Keratinocyte (primary cell): ENCODE data around the gene CRKL. TPM values are rescaled to one million over a fixed set of nuclear protein-coding genes. Genes with fewer than 3 reads are reported as not detected.

Experiments used
- DNase-seq: peaks from one replicate; pipeline ENCODE4 v3.0.0-alpha.2; 2011; ENCODE audit warnings: low read depth, missing footprints, low spot score
- FAIRE-seq: peaks from 2 replicates; lab custom pipeline; 2011; peaks lifted over from hg19 to GRCh38; lab: Jason Lieb, UNC
- H2AFZ ChIP-seq: 2 replicates; pipeline ENCODE4 v1.6.0; 2012; ENCODE audit warnings: low read length, control low read depth, inconsistent platforms; ENCODE audit not compliant: control insufficient read depth
- H3K27ac ChIP-seq: 2 replicates; pipeline ENCODE4 v1.5.1; 2011; ENCODE audit warnings: low read length; ENCODE audit not compliant: control insufficient read depth, insufficient read depth
- H3K27me3 ChIP-seq: 3 replicates; pipeline ENCODE4 v1.6.0; 2011; ENCODE audit warnings: low read length; ENCODE audit not compliant: control insufficient read depth, insufficient read depth; ENCODE audit errors: extremely low read depth
- H3K36me3 ChIP-seq, 2 experiments: 2 replicates in 1 of 2; 3 replicates in 1 of 2; pipeline ENCODE4 v1.5.1; 2011; ENCODE audit warnings: low read length in 2 of 2, mild to moderate bottlenecking in 1 of 2; ENCODE audit not compliant: control insufficient read depth in 2 of 2, insufficient read depth in 2 of 2; ENCODE audit errors: extremely low read depth in 1 of 2
- H3K4me1 ChIP-seq: 3 replicates; pipeline ENCODE4 v1.5.1; 2011; ENCODE audit warnings: low read length; ENCODE audit not compliant: control insufficient read depth, insufficient read depth; ENCODE audit errors: extremely low read depth
- H3K4me2 ChIP-seq: 3 replicates; pipeline ENCODE4 v1.6.0; 2011; ENCODE audit warnings: low read depth, low read length; ENCODE audit not compliant: control insufficient read depth, insufficient read depth; ENCODE audit errors: extremely low read depth
- H3K4me3 ChIP-seq, 3 experiments: fragments of 200-600 bp in 1 of 3; sonication (generic) in 1 of 3; 2 replicates in 2 of 3; 3 replicates in 1 of 3; pipeline ENCODE4 v1.5.1; 2011 to 2016; ENCODE audit warnings: low read length in 3 of 3, mild to moderate bottlenecking in 3 of 3, control low read depth in 2 of 3, inconsistent platforms in 1 of 3, low read depth in 1 of 3, mixed read lengths in 1 of 3, mixed run types in 1 of 3, moderate library complexity in 1 of 3; ENCODE audit not compliant: control insufficient read depth in 2 of 3, insufficient read depth in 2 of 3; ENCODE audit errors: extremely low read depth in 1 of 3
- H3K79me2 ChIP-seq: 2 replicates; pipeline ENCODE4 v1.6.0; 2012; ENCODE audit warnings: low read length; ENCODE audit not compliant: control insufficient read depth, insufficient read depth
- H3K9ac ChIP-seq: 3 replicates; pipeline ENCODE4 v1.6.0; 2011; ENCODE audit warnings: low read length; ENCODE audit not compliant: control insufficient read depth, insufficient read depth; ENCODE audit errors: extremely low read depth
- H3K9me1 ChIP-seq: 3 replicates; pipeline ENCODE4 v1.6.0; 2011; ENCODE audit warnings: low read length; ENCODE audit not compliant: control insufficient read depth, insufficient read depth; ENCODE audit errors: extremely low read depth
- H3K9me3 ChIP-seq: 2 replicates; pipeline ENCODE4 v1.5.1; 2012; ENCODE audit warnings: low read depth, low read length; ENCODE audit not compliant: control insufficient read depth
- H4K20me1 ChIP-seq: 3 replicates; pipeline ENCODE4 v1.6.0; 2011; ENCODE audit warnings: low read length; ENCODE audit not compliant: control insufficient read depth, insufficient read depth; ENCODE audit errors: extremely low read depth
- CTCF ChIP-seq, 3 experiments: IDR thresholded peaks in 1 of 3; conservative IDR thresholded peaks in 1 of 3; optimal IDR thresholded peaks in 1 of 3; 2 replicates in 2 of 3; 3 replicates in 1 of 3; pipeline versions ENCODE3 to v1.5.1; 2011; ENCODE audit warnings: low read length in 3 of 3, mild to moderate bottlenecking in 3 of 3, moderate library complexity in 2 of 3, control low read depth in 1 of 3, inconsistent platforms in 1 of 3; ENCODE audit not compliant: insufficient read depth in 2 of 3; ENCODE audit errors: extremely low read depth in 1 of 3
- EZH2 ChIP-seq: IDR thresholded peaks from one replicate; pipeline ENCODE4 v1.6.1; 2012; ENCODE audit warnings: inconsistent platforms, mild to moderate bottlenecking, low read length, moderate library complexity
- dilution Hi-C: fragments of 300-500 bp; cut with MboI; formaldehyde crosslinking; loops from one replicate; pipeline ENCODE4 v1.7.0; 2020; ENCODE audit warnings: low sequenced_read_pairs; ENCODE audit not compliant: extremely low pct_ligation_motif_present
- polyA plus RNA-seq, 5 experiments: library from polyadenylated mRNA; depleted of rRNA in 3 of 5; stranded (reverse) in 3 of 5; stranded (forward) in 1 of 5; unstranded in 1 of 5; fragments of >200 nt; gene quantifications; 1 replicate in 1 of 5; 2 replicates in 3 of 5; 3 replicates in 1 of 5; pipeline versions ENCODE4 v1.2.1 to v1.2.3, GENCODE V29; 2011 to 2012; ENCODE audit warnings: missing spikeins in 2 of 5, low read depth in 1 of 5, low replicate concordance in 1 of 5

Gene CRKL
- polyA plus RNA-seq, 1 donor (not counting 4 experiments of a cell fraction or from before 2014, with no cell fraction given) = 32.1 TPM

DNA sequence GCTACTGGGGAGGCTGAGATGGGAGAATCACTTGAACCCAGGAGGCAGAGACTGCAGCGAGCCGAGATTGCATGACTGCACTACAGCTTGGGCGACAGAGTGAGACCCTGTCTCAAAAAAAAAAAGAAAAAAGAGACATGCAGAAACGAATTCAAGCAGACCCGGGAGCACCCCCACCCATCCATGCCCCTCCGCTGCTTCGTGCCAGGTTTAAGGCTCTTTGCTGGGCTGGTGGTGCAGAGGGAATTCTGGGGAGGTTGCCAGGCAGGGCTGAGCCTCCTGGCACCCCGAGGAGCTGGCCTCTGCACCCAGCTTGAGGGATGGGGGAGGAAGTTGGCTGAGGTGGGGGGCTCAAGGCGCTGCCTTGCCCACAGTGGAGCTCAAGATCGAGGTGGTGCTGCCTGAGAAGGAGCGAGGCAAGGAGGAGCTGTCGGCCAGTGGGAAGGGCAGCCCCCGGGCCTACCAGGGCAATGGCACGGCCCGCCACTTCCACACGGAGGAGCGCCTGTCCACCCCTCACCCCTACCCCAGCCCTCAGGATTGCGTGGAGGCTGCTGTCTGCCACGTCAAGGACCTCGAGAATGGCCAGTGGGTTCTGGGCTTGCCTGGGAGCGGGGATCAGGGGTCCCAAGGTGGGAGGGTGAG is 55.8 kb downstream of the CRKL start:
- Histone ChIP-seq H3K9me1 (no peaks in the 10 kb centered on the region), H3K4me3 (no peak overlapping the region), H3K79me2 (no peaks in the 10 kb centered on the region), H3K9ac (no peak overlapping the region), H3K9me3 (no peaks in the 10 kb centered on the region), H3K27ac (no peak overlapping the region), H4K20me1 (no peaks in the 10 kb centered on the region), H3K4me2 (no peak overlapping the region), H2AFZ (no peak overlapping the region), H3K36me3 (no peaks in the 10 kb centered on the region), H3K4me1 (no peaks in the 10 kb centered on the region), H3K27me3 (no peaks in the 10 kb centered on the region)
- DNase-seq (no peak), FAIRE-seq (no peak)
- no peak for TF ChIP-seq CTCF (optimal IDR thresholded peaks at IDR 0.05 in 1 of 3, IDR thresholded peaks at IDR 0.05 in 1 of 3, conservative IDR thresholded peaks at IDR 0.05 in 1 of 3; ENCODE audit: extremely low read depth in 1 of 3, insufficient read depth in 2 of 3, low read length in 3 of 3)
- TF ChIP-seq EZH2 = no peak
- dilution Hi-C loops = no loop called here

DNA sequence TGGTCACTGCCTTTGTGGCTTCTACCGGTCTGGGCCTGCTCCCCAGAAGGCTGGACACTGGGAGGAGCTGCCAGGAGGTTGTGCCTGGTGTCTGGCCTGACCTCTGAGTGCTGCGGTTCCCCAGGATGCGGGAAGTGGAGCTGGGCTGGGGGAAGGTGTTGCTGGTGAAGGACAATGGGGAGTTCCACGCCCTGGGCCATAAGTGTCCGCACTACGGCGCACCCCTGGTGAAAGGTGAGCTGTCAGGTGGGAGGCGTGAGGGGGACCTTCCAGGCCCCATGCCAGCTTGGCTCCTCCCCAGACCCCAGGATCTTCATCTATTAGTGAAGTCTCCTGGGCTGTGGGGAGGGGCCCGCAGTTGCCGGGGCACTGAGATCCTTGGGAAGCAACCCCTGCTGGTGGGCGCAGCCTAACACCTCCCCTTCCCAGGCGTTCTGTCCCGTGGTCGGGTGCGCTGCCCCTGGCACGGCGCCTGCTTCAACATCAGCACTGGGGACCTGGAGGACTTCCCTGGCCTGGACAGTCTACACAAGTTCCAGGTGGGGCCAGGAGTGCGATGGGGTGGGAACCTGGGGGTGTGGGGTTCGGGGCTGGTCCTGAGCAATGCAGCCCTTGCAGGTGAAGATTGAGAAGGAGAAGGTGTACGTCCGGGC is 56.6 kb downstream of the CRKL start:
- no peak for TF ChIP-seq EZH2
- TF ChIP-seq CTCF (optimal IDR thresholded peaks at IDR 0.05 in 1 of 3, IDR thresholded peaks at IDR 0.05 in 1 of 3, conservative IDR thresholded peaks at IDR 0.05 in 1 of 3; ENCODE audit: extremely low read depth in 1 of 3, insufficient read depth in 2 of 3, low read length in 3 of 3) = no peak
- no peak for FAIRE-seq

More for the DNA sequence above, 56.6 kb downstream of the CRKL start:
- Histone ChIP-seq H3K27ac (no peak overlapping the region), H3K9me3 (peaks cover 6% of the 10 kb centered on the region), H3K27me3 (no peaks in the 10 kb centered on the region), H3K4me3 (no peak overlapping the region), H3K4me2 (no peak overlapping the region), H3K36me3 (no peaks in the 10 kb centered on the region), H2AFZ (no peak overlapping the region), H3K9me1 (no peaks in the 10 kb centered on the region), H3K4me1 (no peaks in the 10 kb centered on the region), H4K20me1 (no peaks in the 10 kb centered on the region), H3K9ac (no peak overlapping the region), H3K79me2 (no peaks in the 10 kb centered on the region)
- dilution Hi-C loops = no loop called here
- DNase-seq = no peak
